Measurements from ENCODE around the gene PRR29.

The PRR29 gene

DNA sequence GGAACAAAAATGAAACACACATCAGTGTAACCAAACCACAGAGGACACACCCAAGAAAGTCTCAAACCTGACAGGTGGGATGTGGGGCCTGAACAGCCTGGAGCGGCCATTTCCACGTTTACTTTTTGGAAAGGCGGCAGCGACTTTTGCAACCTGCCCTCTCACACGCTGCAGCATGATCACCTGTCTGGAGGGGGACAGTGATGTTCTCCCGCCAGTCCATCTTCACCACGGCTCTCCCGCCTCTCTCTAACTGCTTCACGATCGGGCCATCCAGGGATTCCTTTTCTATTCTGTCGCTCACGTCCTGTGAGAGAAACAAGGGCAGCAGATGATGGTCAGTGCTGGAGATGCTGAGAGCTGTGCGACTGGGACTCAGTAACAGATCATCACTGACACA, 47.0 kb downstream of the PRR29 start:
- H3K4me2 ChIP-seq (ENCODE audit: low read length): no peak overlapping the region
- no peaks in the 10 kb centered on the region for H3K79me2 ChIP-seq (ENCODE audit: low read length)
- H2AFZ ChIP-seq (ENCODE audit: low read depth, low read length): no peak overlapping the region
- H3K27me3 ChIP-seq (ENCODE audit: low read depth, low read length): no peaks in the 10 kb centered on the region
- no peaks in the 10 kb centered on the region for H3K9me3 ChIP-seq (ENCODE audit: insufficient read depth, low read length)
- H3K27ac ChIP-seq (ENCODE audit: low read length): no peak overlapping the region
- peaks cover 84% of the 10 kb centered on the region for H3K36me3 ChIP-seq (replicated peaks; ENCODE audit: low read depth, low read length)
- TF ChIP-seq EZH2phosphoT487 (IDR thresholded peaks at IDR 0.05; ENCODE audit: low read depth): no peak
- TF ChIP-seq, protein P1, sequence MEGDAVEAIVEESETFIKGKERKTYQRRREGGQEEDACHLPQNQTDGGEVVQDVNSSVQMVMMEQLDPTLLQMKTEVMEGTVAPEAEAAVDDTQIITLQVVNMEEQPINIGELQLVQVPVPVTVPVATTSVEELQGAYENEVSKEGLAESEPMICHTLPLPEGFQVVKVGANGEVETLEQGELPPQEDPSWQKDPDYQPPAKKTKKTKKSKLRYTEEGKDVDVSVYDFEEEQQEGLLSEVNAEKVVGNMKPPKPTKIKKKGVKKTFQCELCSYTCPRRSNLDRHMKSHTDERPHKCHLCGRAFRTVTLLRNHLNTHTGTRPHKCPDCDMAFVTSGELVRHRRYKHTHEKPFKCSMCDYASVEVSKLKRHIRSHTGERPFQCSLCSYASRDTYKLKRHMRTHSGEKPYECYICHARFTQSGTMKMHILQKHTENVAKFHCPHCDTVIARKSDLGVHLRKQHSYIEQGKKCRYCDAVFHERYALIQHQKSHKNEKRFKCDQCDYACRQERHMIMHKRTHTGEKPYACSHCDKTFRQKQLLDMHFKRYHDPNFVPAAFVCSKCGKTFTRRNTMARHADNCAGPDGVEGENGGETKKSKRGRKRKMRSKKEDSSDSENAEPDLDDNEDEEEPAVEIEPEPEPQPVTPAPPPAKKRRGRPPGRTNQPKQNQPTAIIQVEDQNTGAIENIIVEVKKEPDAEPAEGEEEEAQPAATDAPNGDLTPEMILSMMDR (IDR thresholded peaks at IDR 0.05; ENCODE audit: low read depth, low read length): no peak
- no peak overlapping the region for H3K9ac ChIP-seq (ENCODE audit: low read length)
- no peaks in the 10 kb centered on the region for H4K20me1 ChIP-seq (ENCODE audit: insufficient read depth, low read length)
- H3K4me1 ChIP-seq (ENCODE audit: low read length): no peaks in the 10 kb centered on the region
- no peak overlapping the region for H3K4me3 ChIP-seq (ENCODE audit: low read length)

DNA sequence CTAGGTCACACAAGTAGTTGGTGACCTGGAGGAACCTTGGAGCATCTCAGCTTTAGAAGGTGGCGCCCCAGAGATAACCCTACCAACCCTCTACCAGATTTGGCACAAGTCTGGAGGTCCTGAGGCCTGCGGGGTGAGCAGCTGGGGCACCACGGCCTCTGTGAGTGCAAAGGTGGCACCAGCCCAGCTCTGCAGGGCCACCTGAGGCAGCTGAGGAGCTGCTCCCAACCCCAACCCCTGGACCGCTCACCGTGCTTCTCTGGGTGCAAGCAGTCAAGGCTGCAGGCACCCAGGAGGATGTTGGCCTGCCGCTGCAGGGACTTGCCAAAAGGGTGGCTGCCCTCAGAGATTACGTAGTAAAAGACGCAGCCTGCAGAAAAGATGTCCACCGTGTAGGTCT, 50.7 kb downstream of the PRR29 start:
- no peaks in the 10 kb centered on the region for H3K9me3 ChIP-seq (ENCODE audit: insufficient read depth, low read length)

DNA sequence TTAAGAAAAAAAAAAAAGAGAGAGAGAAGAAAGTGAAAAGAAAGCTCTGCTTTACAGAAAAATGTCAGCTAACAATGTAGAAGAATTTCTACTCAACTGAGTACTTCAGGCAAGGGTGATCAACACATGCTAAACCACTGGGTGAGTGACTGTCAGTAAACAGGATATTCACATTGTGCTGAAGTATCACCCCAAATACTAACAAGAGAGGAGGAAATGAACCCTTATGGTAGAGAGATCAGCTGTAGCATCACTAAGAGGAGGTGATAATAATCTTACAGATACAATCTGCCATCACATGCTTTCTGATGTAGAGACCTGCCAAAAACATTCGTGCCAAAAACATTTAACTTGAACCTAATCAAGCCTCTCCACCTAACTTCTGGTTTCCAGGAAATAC, 53.0 kb downstream of the PRR29 start:
- H3K9me3 ChIP-seq (ENCODE audit: insufficient read depth, low read length): no peaks in the 10 kb centered on the region
- H2AFZ ChIP-seq (ENCODE audit: low read depth, low read length): no peak overlapping the region
- no peak overlapping the region for H3K4me2 ChIP-seq (ENCODE audit: low read length)
- TF ChIP-seq EZH2phosphoT487 (IDR thresholded peaks at IDR 0.05; ENCODE audit: low read depth): no peak
- TF ChIP-seq, protein P1 (IDR thresholded peaks at IDR 0.05; ENCODE audit: low read depth, low read length): no peak
- H4K20me1 ChIP-seq (ENCODE audit: insufficient read depth, low read length): no peaks in the 10 kb centered on the region
- H3K36me3 ChIP-seq (replicated peaks; ENCODE audit: low read depth, low read length): peaks cover 84% of the 10 kb centered on the region
- H3K4me1 ChIP-seq (ENCODE audit: low read length): peaks cover 9% of the 10 kb centered on the region
- H3K9ac ChIP-seq (ENCODE audit: low read length): no peak overlapping the region
- no peak overlapping the region for H3K4me3 ChIP-seq (ENCODE audit: low read length)
- H3K27ac ChIP-seq (ENCODE audit: low read length): no peak overlapping the region
- H3K79me2 ChIP-seq (ENCODE audit: low read length): no peaks in the 10 kb centered on the region
- H3K27me3 ChIP-seq (ENCODE audit: low read depth, low read length): no peaks in the 10 kb centered on the region

More for the DNA sequence above, 50.7 kb downstream of the PRR29 start:
- Histone ChIP-seq H3K27ac (ENCODE audit: low read length) (no peak overlapping the region), H3K4me3 (ENCODE audit: low read length) (no peak overlapping the region), H2AFZ (ENCODE audit: low read depth, low read length) (no peak overlapping the region), H4K20me1 (ENCODE audit: insufficient read depth, low read length) (no peaks in the 10 kb centered on the region), H3K9ac (ENCODE audit: low read length) (no peak overlapping the region), H3K27me3 (ENCODE audit: low read depth, low read length) (no peaks in the 10 kb centered on the region), H3K36me3 (replicated peaks; ENCODE audit: low read depth, low read length) (peaks cover 84% of the 10 kb centered on the region), H3K4me2 (ENCODE audit: low read length) (no peak overlapping the region), H3K79me2 (ENCODE audit: low read length) (no peaks in the 10 kb centered on the region), H3K4me1 (ENCODE audit: low read length) (no peaks in the 10 kb centered on the region)
- TF ChIP-seq, protein P1 (IDR thresholded peaks at IDR 0.05; ENCODE audit: low read depth, low read length): no peak

DNA sequence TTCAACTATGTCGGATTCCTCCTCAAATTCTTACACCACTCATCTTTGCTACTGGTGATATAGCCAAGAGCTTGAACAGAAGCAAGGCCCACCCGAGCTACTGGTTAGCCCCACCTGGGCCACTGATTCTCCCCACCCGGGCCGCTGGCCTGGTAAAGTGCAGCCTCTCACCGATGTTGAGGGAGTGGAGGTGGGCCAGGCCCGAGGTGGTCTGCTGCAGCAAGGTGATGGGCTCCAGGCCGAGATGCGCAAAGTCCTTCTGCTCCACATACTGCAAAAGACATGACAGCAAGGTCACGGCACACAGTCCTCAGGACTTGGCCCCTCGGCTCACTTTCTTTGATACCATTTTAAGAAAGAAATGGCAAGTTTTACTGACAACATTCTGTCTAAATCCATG, 55.0 kb downstream of the PRR29 start:
- H3K9me3 ChIP-seq (ENCODE audit: insufficient read depth, low read length): no peaks in the 10 kb centered on the region
- H3K9ac ChIP-seq (ENCODE audit: low read length): no peak overlapping the region
- no peak overlapping the region for H3K4me2 ChIP-seq (ENCODE audit: low read length)
- peaks cover 79% of the 10 kb centered on the region for H3K36me3 ChIP-seq (replicated peaks; ENCODE audit: low read depth, low read length)
- no peaks in the 10 kb centered on the region for H3K79me2 ChIP-seq (ENCODE audit: low read length)
- TF ChIP-seq, protein P1 (IDR thresholded peaks at IDR 0.05; ENCODE audit: low read depth, low read length): no peak
- no peak for TF ChIP-seq EZH2phosphoT487 (IDR thresholded peaks at IDR 0.05; ENCODE audit: low read depth)
- peaks cover 26% of the 10 kb centered on the region for H3K4me1 ChIP-seq (ENCODE audit: low read length)
- H3K27me3 ChIP-seq (ENCODE audit: low read depth, low read length): no peaks in the 10 kb centered on the region
- no peaks in the 10 kb centered on the region for H4K20me1 ChIP-seq (ENCODE audit: insufficient read depth, low read length)
- no peak overlapping the region for H3K4me3 ChIP-seq (ENCODE audit: low read length)
- H2AFZ ChIP-seq (ENCODE audit: low read depth, low read length): no peak overlapping the region
- H3K27ac ChIP-seq (ENCODE audit: low read length): no peak overlapping the region
